ENCODE results near the gene DNER.

DNA sequence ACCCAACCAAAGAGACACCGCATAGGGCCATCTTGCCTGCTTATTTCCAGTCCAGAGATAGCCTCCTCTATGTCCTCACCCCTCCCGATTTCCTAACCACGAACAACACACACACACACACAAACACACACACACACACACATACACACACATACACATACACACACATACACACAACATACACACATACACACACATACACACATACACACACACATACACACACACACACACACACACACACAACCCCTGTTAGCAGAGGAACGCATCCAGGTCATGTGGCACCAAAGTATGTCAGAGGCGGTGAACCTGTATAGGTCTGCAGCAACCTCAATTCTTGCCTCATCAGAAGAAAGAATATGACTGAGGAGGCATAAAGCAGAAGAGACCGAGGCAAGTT lies 18.5 kb upstream of the DNER start:
- TF ChIP-seq, protein P1, sequence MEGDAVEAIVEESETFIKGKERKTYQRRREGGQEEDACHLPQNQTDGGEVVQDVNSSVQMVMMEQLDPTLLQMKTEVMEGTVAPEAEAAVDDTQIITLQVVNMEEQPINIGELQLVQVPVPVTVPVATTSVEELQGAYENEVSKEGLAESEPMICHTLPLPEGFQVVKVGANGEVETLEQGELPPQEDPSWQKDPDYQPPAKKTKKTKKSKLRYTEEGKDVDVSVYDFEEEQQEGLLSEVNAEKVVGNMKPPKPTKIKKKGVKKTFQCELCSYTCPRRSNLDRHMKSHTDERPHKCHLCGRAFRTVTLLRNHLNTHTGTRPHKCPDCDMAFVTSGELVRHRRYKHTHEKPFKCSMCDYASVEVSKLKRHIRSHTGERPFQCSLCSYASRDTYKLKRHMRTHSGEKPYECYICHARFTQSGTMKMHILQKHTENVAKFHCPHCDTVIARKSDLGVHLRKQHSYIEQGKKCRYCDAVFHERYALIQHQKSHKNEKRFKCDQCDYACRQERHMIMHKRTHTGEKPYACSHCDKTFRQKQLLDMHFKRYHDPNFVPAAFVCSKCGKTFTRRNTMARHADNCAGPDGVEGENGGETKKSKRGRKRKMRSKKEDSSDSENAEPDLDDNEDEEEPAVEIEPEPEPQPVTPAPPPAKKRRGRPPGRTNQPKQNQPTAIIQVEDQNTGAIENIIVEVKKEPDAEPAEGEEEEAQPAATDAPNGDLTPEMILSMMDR (IDR thresholded peaks at IDR 0.05) = no peak
- TF ChIP-seq POLR2A (IDR thresholded peaks at IDR 0.05) = no peak

Measured in breast epithelium (tissue), 3 donors.